ENCODE measurements around the gene PRM3.
A peak's percentile ranks its signal among the peaks of the same experiment; 100 is the strongest.

Gene PRM3, protein sequence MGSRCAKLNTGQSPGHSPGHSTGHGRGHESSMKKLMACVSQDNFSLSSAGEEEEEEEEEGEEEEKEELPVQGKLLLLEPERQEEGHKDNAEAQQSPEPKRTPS

DNA sequence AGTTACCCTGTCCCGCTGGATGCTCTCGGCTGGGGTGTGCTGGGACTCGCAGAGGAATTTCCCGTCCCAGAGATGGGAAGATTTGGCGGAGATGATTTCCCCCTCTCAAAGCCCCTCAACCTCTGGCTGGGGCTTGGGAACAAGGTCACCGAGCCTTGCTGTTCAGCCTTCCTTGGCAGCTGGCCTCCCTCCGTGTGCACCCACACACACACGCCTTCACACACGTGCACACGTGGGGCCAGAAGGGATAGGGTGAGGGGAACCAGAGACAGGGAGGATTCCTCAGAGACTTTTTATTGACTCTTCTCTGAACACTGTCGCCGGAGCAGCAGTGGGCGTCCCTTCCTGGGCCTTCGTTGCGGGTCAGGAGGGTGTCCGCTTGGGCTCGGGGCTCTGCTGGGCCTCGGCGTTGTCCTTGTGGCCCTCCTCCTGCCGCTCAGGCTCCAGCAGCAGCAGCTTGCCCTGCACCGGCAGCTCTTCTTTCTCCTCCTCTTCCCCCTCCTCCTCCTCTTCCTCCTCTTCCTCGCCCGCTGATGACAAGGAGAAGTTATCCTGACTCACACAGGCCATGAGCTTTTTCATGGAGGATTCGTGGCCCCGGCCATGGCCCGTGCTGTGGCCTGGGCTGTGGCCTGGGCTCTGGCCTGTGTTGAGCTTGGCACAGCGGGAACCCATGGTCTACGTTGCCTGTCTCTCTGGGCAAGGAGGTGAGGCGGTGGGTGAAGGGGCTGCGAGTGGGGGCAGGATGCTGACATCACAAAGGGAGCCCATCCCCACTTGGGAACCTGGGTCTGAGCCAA is at the start of gene PRM3:
PRM3 (minus strand) TSS at position 709 of the 800 bp plus-strand sequence; CDS start at position 675, 34 bp downstream.
- DNase-seq, result no peak

DNA sequence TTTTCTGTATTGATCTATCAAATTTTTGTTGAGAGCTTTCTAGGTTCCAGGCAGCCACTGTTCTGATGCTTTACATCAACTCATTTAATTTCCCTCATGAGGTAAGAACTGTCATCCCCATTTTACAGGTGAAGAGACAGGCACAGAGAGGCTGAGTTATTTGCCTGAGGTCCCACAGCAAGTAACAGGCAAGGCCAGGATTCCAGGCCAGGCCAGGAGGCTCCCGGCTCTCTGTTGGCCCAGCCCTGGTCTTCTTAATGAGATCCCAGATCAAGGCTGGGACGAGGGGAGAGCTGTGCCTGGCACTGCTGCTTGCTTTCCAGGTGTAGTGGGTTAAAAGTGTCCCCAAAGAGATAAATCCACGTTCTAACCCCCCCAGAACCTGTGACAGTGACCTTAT is 49.4 kb upstream of the PRM3 start:
- no peak for DNase-seq

DNA sequence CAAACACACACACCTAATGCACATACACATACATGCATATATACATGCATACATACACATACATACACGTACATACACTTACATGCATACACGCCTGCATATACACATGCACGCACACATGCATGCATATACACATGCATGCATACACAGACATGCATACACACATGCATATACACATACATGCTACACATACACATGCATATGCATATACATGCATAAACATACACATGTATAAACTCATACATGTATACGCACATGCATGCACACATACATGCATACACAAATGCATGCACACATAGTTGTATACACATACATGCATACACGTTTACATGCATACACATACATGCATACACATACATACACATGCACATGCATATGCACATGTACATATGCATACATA is 48.2 kb upstream of the PRM3 start:
- DNase-seq, result no peak

DNA sequence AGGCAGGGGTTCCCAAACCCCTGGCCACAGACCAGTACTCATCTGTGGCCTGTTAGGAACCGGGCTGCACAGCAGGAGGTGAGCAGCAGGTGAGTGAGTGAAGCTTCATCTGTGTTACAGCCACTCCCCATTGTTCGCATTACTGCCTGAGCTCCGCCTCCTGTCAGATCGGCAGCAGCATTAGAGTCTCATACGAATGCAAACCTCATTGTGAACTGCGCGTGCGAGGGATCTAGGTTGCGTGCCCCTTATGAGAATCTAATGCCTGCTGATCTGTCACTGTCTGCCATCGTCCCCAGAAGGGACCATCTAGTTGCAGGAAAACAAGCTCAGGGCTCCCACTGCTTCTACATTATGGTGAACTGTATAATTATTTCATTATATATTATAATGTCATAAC is 46.7 kb upstream of the PRM3 start:
- DNase-seq, result no peak

DNA sequence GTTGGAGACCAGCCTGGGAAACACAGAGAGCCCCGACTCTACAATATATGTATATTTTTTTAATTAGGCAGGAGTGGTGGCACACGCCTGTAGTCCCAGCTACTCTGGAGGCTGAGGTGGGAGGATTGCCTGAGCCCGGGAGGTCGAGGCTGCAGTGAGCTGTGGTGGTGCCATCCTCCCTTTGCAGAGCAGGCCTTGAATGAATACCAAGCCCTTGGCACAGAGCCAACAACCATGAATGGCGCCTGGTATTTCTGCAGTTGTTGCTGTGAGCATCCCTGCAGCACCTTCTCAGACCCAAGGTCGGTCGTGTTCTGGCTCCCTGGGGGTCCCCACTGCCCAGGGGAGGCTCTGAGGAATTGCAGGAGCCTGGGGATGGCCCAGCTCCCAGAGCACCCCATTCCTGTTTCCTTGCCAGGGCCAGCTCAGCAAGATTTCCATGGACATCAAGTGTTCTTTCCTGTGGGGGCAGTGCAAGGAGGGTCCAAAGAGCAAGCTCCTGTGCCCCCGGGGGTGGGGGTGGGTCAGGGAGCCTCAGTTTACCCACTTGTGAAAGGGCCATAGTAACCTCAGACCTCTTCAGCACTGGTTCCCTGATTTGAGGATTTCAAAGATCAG is 46.2 kb upstream of the PRM3 start:
- DNase-seq, result no peak

DNA sequence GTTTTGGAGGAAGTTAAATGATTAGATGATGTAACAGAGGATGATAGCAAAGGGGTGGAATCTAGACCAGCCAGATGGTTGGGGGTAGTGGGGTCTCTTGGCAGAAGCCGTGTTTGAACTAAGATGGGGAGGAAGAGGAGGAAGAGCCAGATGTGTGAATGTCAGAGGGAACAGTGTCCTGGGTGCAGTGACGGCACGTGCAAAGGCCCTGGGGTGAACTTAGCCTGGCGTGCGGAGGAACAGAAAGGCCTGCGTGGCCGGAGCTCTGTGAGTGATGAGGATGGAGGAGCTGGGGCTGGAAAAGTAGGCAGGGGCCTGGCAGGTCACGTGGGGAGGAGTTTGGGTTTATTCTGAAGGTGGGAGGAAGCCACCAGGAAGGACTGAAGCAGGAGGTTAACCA is 45.4 kb upstream of the PRM3 start:
- no peak for DNase-seq

DNA sequence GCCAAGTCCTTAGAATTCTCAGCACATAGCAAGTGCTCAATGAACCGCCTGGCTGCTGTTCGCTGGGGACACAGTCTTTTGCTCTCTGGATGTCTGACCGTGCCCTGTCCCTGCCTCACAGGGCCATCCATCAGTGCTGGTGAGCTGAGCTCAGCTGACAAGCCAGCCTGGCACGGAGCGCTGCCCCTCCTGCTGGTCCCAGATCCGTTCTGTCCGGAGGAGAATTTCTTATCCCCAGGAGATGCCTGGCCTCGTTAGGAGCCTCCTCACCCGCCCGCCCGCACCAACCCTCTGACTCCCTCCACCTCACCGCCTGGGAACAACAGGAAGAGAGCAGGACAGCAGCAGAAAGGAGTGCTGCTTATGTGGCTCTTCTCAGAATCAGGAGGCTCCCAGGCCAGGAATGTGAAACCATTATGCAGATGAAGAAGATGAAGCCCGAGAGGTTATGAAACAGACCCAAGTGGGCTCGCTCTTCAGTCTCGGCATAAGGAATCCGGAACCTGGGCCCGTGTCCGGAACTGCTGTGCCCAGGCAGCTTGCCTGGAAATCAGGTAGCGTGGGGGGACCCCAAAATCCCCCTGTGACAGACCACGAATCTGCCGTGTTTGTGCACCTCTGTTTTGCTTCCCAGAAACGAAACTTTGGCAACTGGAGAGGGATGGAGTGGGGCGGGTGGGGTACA is 43.0 kb upstream of the PRM3 start:
- no peak for DNase-seq

DNA sequence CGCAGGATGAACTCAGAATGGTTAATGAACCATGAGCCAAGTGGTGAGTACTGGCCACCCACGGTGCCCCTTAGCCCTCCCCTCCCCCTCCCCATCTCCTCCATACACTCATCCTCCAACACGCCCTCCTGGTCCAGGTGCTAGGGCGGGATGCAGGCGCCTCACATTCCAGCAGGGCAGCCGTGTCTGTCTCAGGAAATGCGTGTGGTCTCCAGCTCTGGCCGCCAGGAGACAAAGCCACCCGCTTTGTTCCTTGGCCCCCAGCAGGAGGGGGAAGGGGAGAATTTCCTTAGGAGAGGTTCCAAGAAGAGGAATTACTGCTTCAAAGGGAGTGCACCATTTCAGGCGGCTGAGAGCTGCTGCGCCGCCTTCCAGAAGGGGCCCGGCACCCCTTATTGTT is 42.1 kb upstream of the PRM3 start:
- peak; percentile 15 for DNase-seq

DNA sequence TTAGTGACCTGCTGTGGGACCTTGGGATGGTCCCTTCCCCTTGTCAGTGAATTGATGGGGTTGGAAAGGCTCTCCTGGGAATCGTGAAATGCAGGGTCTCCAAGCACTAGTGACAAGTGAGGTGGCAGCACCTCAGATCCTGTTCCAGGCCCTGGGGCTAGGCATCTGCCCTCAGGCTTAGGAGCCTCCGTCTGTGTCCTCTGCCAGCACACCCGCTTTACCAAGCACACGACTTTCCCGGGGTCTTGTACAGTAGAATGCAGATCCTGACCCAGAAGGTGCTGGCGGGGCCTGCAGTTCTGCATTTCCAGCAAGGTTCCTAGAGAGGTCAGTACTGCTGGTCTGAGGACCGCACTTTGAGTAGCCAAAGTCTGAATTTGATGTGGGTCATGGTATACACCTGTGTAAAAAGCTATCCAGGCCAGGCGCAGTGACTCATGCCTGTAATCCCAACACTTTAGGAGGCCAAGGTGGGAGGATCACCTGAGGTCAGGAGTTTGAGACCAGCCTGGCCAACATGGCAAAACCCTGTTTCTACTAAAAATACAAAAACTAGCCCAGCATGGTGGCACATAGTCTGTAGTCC is 41.0 kb upstream of the PRM3 start:
- no peak for DNase-seq

DNA sequence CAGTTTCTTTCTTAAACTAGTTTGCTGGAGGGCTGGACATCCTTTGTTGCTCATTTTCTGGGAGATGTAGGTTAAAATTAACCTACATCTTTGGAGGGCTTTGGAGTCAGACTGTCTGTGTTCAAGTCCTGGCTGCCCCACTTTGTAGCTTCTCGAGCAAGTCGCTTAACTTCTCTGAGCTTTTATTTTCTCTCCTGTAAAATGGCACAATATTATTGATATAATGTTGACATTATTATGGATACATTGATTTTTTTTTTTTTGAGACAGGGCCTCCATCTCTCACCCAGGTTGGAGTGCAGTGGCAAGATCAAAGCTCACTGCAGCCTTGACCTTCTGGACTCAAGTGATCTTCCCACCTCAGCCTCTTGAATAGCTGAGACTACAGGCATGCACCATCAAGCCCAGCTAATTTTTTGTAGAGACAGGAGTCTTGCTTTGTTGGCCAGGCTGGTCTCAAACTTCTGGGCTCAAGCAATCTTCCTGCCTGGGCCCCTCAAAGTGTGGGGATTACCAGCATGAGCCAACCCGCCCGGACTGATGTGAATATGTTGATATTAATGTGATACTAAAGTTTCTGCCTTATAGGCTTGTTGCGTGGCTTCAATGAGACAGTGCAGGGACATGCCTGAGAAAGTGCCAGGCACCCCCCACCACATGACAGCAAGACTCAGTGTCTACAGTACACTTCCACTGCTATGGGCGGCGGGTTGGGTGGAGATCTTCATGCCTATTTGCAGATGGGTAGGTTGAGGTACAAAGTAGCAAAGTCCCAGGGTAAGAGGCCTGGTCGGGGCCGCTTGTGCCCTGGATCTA is 40.3 kb upstream of the PRM3 start:
- DNase-seq, result no peak

DNA sequence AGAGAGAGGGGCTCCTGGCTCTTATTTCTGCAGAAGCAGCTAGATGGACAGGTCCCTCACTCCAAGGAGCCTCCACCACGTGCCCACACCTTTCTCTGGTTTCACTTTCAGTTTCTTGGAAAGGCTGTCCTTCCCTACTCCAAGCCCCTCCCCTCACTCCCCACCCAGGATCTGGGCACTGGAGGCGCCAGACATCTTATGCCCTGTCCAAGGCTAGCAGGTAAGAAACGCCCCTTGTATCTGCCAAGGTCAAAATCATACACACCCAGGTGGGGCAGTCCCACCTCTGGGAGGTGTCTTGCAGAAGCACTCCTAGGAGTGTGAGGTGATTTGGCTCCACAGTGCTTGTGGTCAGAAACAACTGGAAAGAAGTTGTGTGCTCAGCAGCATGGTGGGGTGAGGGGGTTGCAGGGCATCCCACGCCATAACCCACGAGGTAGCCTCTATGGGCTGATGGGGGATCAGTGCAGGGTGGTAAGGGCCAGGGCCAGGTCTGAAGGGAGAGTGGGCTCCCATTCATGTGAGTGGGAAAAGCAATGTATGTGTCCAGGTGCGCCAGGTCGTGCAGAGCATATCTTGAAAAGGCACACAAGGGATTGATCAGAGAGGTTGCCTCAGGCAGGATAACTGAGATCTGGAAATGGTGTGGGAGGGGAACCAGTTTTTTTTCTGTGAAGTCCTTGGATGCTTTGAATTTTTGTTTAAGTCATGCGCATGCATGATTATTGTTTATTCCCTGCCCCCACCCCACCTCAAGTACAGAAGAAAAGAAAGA is 39.5 kb upstream of the PRM3 start:
- no peak for DNase-seq

DNA sequence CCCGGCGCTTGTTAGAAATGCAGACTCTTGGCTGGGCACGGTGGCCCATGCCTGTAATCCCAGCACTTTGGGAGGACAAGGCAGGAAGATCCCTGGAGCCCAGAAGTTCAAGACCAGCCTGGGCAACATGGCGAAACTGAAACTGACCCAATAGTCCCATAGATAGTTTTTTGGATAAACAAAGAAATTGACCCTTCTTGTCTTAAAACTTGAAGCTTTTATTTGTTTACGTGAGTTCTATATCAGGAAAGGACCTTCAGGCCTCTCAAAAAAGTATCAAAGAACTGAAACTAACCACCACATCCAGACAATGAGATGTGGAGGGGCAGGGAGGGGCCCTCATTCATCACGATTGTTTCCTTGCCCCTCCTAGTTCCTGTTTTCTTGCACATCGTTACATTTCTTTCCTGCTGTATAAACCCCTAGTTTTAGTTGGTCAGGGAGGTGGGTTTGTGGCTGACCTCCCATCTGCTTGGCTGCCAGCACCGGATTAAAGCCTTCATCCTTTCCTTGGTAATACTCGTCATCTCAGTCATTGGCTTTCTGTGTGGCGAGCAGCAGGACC is 37.6 kb upstream of the PRM3 start:
- DNase-seq, result no peak

DNA sequence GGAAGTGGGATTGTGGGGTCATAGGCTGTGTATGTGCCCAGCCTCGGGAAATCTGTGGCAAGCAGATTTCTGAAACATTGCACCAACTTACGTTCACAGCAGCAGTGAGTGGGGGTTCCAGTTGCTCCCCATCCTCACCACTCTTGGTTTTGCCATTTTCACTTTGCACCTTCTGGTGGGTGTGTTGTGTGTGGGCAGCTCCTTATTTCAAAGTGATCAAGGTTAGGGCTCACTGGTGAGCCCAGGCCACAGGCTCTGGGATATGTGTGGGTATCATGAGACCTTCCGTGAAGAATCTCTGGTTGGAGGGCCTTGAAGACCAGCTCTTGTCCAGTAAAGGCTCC is 37.2 kb upstream of the PRM3 start:
- DNase-seq, result no peak

DNA sequence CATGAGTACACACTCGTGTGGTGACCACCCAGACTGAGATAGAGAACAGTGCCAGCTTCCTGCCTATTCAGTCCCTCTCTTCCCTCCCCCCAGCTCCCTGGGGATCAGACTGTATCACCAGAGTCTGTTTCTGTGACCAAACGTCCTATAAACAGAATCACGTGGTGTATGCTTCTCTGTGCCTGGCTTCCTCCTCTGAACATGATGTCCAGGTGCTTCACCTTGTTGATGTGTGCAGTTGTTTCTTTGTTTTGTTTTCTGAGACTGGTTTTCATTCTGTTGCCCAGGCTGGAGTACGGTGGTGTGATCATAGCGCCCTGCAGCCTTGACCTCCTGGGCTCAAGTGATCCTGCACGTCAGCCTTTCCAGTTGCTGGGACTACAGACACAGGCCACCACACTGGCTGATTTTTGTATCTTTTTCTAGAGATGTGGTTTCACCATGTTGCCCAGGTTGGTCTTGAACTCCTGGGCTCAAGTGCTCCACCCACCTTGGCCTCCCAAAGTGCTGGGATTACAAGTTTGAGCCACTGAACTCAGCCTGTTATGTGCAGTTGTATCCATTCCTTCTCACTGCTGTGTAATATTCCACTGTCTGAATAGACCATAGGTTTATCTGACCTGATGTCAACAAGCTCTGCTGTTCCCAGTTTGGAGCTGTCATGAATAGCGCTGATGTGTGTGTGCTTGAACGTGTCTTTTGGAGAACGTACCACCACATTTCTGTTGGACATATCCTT is 36.6 kb upstream of the PRM3 start:
- no peak for DNase-seq

DNA sequence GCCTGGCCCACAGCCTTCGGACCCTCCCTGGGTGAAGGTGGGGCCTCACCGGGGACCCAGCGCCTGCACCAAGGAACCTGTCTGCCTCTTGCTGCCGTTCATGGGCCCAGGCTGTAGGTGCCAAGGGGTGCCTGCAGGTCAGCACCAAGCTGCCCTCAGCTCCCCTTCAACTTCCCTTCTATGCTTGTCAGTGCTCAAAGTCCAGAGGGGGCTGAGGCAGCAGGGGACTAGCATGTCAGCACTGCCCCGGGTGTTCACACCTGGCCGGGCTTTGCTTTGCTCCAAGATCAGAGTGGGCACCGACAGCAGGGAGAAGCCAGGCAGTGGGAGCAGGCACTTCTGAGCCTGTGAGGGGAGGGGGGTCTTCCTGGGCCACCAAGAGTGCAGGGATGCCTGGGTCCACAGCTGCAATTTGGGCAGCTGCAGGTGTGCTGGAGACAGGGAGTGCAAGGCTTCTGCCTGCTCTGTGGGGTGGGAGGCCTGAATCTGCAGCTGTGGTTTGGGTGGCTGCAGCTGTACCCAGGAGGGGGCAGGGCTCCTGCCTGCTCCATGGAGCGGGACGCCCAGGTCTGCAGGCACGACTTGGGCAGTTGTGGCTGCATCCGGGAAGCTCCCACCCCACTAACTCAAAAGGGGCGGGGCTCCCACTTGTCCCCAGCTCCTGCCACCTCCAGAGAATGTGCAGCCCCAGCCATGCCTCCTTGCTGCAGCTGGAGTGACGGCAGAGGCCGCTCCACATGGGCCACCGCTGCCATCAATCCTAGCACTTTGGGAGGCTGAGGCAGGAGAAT is 35.3 kb upstream of the PRM3 start:
- DNase-seq, result peak; percentile 56

DNA sequence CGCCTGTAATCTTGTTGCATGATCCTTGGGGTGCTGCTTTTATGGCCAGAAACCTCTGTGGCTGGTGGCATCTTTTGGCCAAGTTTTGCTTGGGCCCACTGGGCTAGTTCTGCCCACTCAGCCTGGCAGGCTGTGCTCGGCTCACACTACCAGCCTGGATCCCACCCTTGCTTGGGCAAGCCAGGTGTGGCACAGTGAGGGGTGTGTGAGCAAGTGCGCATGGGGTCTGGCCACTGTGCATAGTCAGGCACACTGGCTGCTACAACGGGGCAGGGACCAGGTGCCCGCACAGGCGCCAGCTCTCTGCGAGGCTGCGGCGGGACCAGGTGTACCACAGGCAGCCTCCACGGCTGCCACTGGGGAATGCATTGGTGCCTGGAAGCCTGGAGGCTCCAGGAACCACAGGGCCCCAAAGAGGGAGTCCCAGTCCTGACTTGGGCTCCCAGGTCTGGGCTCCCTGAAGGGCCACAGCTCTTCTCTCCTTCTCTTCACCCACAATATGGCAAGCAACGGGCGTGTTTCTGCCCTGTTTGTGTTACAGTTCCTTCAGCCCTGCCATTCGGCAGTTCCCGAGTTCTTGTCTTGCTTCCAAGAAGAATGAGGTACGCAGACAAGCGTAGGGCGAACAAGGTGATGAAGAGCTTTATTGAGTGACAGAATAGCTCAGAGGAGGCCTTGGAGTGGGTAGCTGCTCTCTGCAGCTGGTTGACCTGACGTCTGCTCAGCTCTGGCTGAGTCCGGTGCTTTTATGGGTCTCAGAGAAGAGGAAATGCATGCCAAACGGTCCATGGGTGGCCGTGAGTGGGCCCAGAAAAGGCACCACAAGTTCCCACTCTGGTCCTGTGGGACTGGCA is 34.4 kb upstream of the PRM3 start:
- DNase-seq, result no peak

DNA sequence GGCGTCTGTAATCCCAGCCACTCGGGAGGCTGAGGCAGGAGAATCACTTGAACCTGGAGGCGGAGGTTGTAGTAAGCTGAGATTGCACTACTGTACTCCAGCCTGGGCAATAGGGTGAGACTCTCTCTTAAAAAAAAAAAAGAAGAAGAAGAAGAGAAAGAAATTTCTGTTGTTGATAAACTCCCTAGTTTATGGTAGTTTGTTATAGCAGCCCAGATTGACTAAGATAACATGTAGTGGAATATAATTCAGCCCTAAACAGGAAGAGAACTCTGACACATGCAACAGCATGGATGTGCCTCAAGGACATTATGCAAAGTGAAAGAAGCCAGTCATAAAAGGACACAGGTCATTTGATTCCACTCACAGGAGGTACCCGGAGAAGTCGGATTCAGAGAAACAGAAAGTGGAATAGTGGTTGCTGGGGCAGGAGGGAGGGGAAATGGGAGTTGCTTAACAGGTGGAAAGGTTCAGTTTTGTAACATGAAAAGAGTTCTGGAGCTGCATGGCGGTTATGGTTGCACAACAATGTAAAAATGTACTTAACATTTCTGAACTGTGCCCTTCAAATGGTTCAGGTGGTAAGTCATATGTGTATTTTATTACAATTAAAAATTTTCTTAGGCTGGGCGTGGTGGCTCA is 33.7 kb upstream of the PRM3 start:
- no peak for DNase-seq

DNA sequence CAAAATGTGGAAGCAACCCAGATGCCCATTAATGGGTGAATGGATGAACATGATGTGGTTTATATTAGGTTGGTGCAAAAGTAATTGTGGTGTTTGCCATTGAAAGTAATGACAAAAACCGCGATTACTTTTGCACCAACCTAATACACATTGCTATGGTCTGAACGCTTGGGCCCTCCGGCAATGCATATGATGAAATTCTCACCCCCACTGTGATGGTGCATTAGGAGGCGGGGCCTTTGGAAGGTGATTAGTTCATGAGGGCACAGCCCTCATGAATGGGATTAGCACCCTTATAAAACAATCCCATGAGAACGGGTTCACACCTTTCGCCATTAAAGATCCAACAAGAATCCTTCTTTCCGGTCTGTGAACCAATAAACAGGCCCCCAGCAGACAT is 33.0 kb upstream of the PRM3 start:
- no peak for DNase-seq

All from NCI-H510A (cell line).